ENCODE results near the gene KRTAP10-7.

DNA sequence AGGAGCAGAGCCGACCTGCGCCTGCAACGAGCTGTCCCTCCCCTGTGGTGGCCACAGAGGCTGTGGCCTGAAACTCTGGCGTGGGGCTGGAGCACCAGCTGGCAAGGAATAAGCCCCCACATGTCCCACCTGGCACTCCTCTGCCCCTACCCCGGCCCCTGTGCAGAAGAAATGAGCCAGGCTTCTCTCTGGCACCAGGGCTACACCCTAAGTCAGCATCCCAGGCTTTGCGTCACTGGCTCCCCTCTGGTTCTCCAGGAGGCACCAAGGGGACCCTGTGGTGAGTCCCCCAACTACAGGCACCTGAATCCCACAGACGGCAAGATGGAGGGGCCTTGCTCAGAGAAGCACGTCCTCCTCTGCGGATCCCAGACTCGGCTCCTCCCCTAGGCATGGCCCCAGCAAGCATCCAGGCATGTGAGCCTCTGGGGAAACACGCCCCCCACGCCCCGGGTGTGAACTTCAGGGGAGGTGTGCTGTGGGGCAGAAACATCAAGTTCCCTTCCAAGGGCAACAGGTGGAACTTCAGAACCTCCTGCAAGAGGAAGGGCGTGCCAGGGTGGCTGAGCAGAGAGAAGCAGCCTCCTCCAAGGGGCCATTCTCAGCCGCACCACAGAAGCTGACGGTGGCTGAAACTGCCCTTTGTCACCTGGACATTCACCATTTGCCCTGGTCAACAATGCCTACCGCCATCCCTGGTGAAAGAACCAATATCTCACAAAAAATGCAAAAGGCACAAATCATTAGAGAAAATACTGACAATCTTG is 2.9 kb downstream of the KRTAP10-7 start:
- TF ChIP-seq, protein P1, sequence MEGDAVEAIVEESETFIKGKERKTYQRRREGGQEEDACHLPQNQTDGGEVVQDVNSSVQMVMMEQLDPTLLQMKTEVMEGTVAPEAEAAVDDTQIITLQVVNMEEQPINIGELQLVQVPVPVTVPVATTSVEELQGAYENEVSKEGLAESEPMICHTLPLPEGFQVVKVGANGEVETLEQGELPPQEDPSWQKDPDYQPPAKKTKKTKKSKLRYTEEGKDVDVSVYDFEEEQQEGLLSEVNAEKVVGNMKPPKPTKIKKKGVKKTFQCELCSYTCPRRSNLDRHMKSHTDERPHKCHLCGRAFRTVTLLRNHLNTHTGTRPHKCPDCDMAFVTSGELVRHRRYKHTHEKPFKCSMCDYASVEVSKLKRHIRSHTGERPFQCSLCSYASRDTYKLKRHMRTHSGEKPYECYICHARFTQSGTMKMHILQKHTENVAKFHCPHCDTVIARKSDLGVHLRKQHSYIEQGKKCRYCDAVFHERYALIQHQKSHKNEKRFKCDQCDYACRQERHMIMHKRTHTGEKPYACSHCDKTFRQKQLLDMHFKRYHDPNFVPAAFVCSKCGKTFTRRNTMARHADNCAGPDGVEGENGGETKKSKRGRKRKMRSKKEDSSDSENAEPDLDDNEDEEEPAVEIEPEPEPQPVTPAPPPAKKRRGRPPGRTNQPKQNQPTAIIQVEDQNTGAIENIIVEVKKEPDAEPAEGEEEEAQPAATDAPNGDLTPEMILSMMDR (IDR thresholded peaks at IDR 0.05): no peak
- no peak for TF ChIP-seq POLR2A (IDR thresholded peaks at IDR 0.05)
